Caco-2 (cell line): Measurements from ENCODE around the gene ABCC4. TPM values are rescaled to one million over a fixed set of nuclear protein-coding genes. Genes with fewer than 3 reads are reported as not detected.

Experiments
- BruUV-seq: library from RNA; stranded (reverse); fragments of 400-500 nt; replicated peaks from 2 replicates; lab custom pipeline; 2021; lab: Mats Ljungman, UMichigan
- CTCF ChIA-PET: fragments of 300-600 bp; sonication (Branson Sonifier 250); formaldehyde crosslinking; loops from one replicate; lab custom pipeline; 2022; ENCODE audit warnings: antibody characterized with exemption; lab: Charles Lee
- POLR2A ChIA-PET: fragments of 300-600 bp; sonication (Branson Sonifier 250); formaldehyde crosslinking; loops from one replicate; lab custom pipeline; 2022; ENCODE audit warnings: antibody characterized with exemption; lab: Charles Lee
- DNase-seq, 2 experiments: peaks; one replicate each; pipeline versions ENCODE4 v3.0.0 to v3.0.0-alpha.2; 2020 to 2022
- H3K27me3 ChIP-seq: replicated peaks from 2 replicates; pipeline ENCODE4 v1.6.0; 2011; ENCODE audit warnings: low read length; ENCODE audit not compliant: control insufficient read depth, insufficient read depth
- H3K36me3 ChIP-seq: 2 replicates; pipeline ENCODE4 v1.5.1; 2011; ENCODE audit warnings: low read length; ENCODE audit not compliant: control insufficient read depth, insufficient read depth
- H3K4me1 ChIP-seq: fragments of 250-450 bp; sonication (Bioruptor Pico); 2 replicates; pipeline ENCODE4 v1.5.1; 2020; ENCODE audit warnings: mild to moderate bottlenecking
- H3K4me3 ChIP-seq: 2 replicates; pipeline ENCODE4 v1.5.1; 2011; ENCODE audit warnings: low read depth, mild to moderate bottlenecking, control low read depth, low read length
- H3K9me3 ChIP-seq: fragments of 250-450 bp; sonication (Bioruptor Pico); 2 replicates; pipeline ENCODE4 v1.5.1; 2020; ENCODE audit warnings: mild to moderate bottlenecking, moderate library complexity
- H3K27ac Mint-ChIP-seq: one replicate; pipeline ENCODE4 v1.8.0; 2022; ENCODE audit warnings: mixed read lengths; ENCODE audit not compliant: unreplicated experiment
- H3K27me3 Mint-ChIP-seq: one replicate; pipeline ENCODE4 v1.8.0; 2022; ENCODE audit warnings: mixed read lengths; ENCODE audit not compliant: insufficient read depth, unreplicated experiment
- H3K36me3 Mint-ChIP-seq: one replicate; pipeline ENCODE4 v1.8.0; 2022; ENCODE audit warnings: mild to moderate bottlenecking, mixed read lengths; ENCODE audit not compliant: insufficient read depth, unreplicated experiment
- H3K4me1 Mint-ChIP-seq: one replicate; pipeline ENCODE4 v1.8.0; 2022; ENCODE audit warnings: low read depth, mixed read lengths; ENCODE audit not compliant: unreplicated experiment
- H3K4me3 Mint-ChIP-seq: one replicate; pipeline ENCODE4 v1.8.0; 2022; ENCODE audit warnings: mild to moderate bottlenecking, moderate library complexity, mixed read lengths; ENCODE audit not compliant: unreplicated experiment
- H3K9me3 Mint-ChIP-seq: one replicate; pipeline ENCODE4 v1.8.0; 2022; ENCODE audit warnings: mixed read lengths; ENCODE audit not compliant: unreplicated experiment
- intact Hi-C: fragments of 100-400 bp; cut with micrococcal nuclease; formaldehyde crosslinking; loops from one replicate; pipeline ENCODE4 v1.10.0; 2022; ENCODE audit not compliant: unreplicated experiment
- total RNA-seq: library from RNA; stranded (reverse); gene quantifications from 2 replicates; pipeline ENCODE4 v1.2.3, GENCODE V29; 2022
- TF ChIP-seq, protein P1 (sequence below), 2 experiments: fragments of 200-600 bp in 1 of 2; IDR thresholded peaks; 1 replicate in 1 of 2; 2 replicates in 1 of 2; pipeline versions ENCODE4 v1.5.1 to v1.8.0; 2011 to 2022; ENCODE audit warnings: antibody characterized with exemption in 1 of 2, control low read depth in 1 of 2, inconsistent platforms in 1 of 2, low read depth in 1 of 2, low read length in 1 of 2, mild to moderate bottlenecking in 1 of 2, moderate library complexity in 1 of 2; ENCODE audit not compliant: insufficient read depth in 1 of 2, severe bottlenecking in 1 of 2, unreplicated experiment in 1 of 2

ABCC4 gene
- total RNA-seq, 1 experiment from 2014 or later: 51.9 TPM

GRCh38 chr13:95117092-95117491 is 184.2 kb downstream of the ABCC4 start:
- peaks cover 48% of the 10 kb centered on the region for H3K36me3 Mint-ChIP-seq
- Histone ChIP-seq H3K36me3 (peaks cover 4% of the 10 kb centered on the region; the same call in 1 of the 2 replicates), H3K9me3 (no peaks in the 10 kb centered on the region), H3K4me3 (no peak overlapping the region), H3K27me3 (no peaks in the 10 kb centered on the region), H3K4me1 (peaks cover 33% of the 10 kb centered on the region)
- intact Hi-C loops: no loop called here
- ChIA-PET CTCF (interaction anchor here (0.7 kb wide), 1 partner anchor 120 kb away, joined by 6 read pairs; no protein-coding TSS in a partner anchor), POLR2A (no interaction called here)
- TF ChIP-seq, protein P1, sequence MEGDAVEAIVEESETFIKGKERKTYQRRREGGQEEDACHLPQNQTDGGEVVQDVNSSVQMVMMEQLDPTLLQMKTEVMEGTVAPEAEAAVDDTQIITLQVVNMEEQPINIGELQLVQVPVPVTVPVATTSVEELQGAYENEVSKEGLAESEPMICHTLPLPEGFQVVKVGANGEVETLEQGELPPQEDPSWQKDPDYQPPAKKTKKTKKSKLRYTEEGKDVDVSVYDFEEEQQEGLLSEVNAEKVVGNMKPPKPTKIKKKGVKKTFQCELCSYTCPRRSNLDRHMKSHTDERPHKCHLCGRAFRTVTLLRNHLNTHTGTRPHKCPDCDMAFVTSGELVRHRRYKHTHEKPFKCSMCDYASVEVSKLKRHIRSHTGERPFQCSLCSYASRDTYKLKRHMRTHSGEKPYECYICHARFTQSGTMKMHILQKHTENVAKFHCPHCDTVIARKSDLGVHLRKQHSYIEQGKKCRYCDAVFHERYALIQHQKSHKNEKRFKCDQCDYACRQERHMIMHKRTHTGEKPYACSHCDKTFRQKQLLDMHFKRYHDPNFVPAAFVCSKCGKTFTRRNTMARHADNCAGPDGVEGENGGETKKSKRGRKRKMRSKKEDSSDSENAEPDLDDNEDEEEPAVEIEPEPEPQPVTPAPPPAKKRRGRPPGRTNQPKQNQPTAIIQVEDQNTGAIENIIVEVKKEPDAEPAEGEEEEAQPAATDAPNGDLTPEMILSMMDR (IDR thresholded peaks at IDR 0.05; ENCODE audit: insufficient read depth in 1 of 2, low read depth in 1 of 2, low read length in 1 of 2, severe bottlenecking in 1 of 2, unreplicated experiment in 1 of 2): no peak
- no TSS peak for BruUV-seq
- H3K27ac Mint-ChIP-seq: no peak overlapping the region
- no peaks in the 10 kb centered on the region for H3K9me3 Mint-ChIP-seq
- no peak overlapping the region for H3K4me3 Mint-ChIP-seq
- H3K4me1 Mint-ChIP-seq: peaks cover 26% of the 10 kb centered on the region
- H3K27me3 Mint-ChIP-seq: no peaks in the 10 kb centered on the region
- DNase-seq: no peak

- H3K27ac Mint-ChIP-seq: no peak overlapping the region
- no peaks in the 10 kb centered on the region for H3K27me3 Mint-ChIP-seq
- no peak for DNase-seq
- peaks cover 1% of the 10 kb centered on the region; the same call in 1 of the 2 replicates for H3K36me3 ChIP-seq
- H3K9me3 ChIP-seq: no peaks in the 10 kb centered on the region
- intact Hi-C loops: no loop called here
- H3K4me1 Mint-ChIP-seq: peaks cover 14% of the 10 kb centered on the region
- peaks cover 18% of the 10 kb centered on the region for H3K4me1 ChIP-seq
- TF ChIP-seq, protein P1 (IDR thresholded peaks at IDR 0.05; ENCODE audit: insufficient read depth in 1 of 2, low read depth in 1 of 2, low read length in 1 of 2, severe bottlenecking in 1 of 2, unreplicated experiment in 1 of 2): no peak
- no peak overlapping the region for H3K4me3 ChIP-seq
- H3K4me3 Mint-ChIP-seq: no peak overlapping the region
- ChIA-PET CTCF (no interaction called here), POLR2A (no interaction called here)
- peaks cover 43% of the 10 kb centered on the region for H3K36me3 Mint-ChIP-seq
- H3K27me3 ChIP-seq: no peaks in the 10 kb centered on the region
- BruUV-seq: no TSS peak
- H3K9me3 Mint-ChIP-seq: no peaks in the 10 kb centered on the region
These were observed 185.7 kb downstream of the ABCC4 start for GRCh38 chr13:95115525-95115924.

DNA sequence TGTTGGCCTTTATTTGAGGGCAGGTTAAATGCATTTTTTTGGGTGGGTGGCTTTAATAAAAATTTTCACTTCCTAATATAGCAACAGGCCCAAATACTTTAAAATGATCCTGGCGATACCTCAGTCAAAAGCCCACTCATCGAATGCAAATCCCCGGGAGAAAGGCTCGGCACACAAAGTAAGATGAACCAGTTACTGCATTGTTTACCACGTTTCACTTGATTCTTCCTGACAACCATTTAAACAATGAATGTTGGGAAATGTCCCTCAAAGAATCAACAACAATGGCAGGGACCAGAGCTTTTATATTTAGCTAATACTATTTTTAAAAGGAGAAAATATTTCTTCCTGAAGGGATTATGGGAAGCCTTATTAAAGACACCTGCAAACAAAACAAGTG is 187.7 kb downstream of the ABCC4 start:
- no TSS peak for BruUV-seq
- H3K27me3 ChIP-seq: no peaks in the 10 kb centered on the region
- no peak for DNase-seq
- POLR2A ChIA-PET: no interaction called here
- Mint-ChIP-seq H3K4me3 (no peak overlapping the region), H3K4me1 (peaks cover 12% of the 10 kb centered on the region), H3K27me3 (no peaks in the 10 kb centered on the region), H3K9me3 (peaks cover 9% of the 10 kb centered on the region), H3K27ac (no peak overlapping the region), H3K36me3 (peaks cover 49% of the 10 kb centered on the region)
- peaks cover 17% of the 10 kb centered on the region; the same call in 1 of the 2 replicates for H3K4me1 ChIP-seq
- TF ChIP-seq, protein P1 (IDR thresholded peaks at IDR 0.05; ENCODE audit: insufficient read depth in 1 of 2, low read depth in 1 of 2, low read length in 1 of 2, severe bottlenecking in 1 of 2, unreplicated experiment in 1 of 2): no peak
- no peaks in the 10 kb centered on the region for H3K9me3 ChIP-seq
- no peak overlapping the region for H3K4me3 ChIP-seq
- intact Hi-C loops: no loop called here
- peaks cover under 1% of the 10 kb centered on the region; the same call in 1 of the 2 replicates for H3K36me3 ChIP-seq
- CTCF ChIA-PET: no interaction called here
